K562 treated with DMSO at 1 percent for 24 hours (cell line): Measurements from ENCODE around the gene NPIPA2. TPM values are rescaled to one million over a fixed set of nuclear protein-coding genes. Genes with fewer than 3 reads are reported as not detected.

Experiments used
- total RNA-seq: library from RNA; unstranded; fragments of 300-600 nt; gene quantifications from 2 replicates; pipeline ENCODE4 v1.2.3, GENCODE V29; 2022; ENCODE audit warnings: low read depth; ENCODE audit not compliant: insufficient read depth

The NPIPA2 gene
- not detected in 2 replicates for total RNA-seq

DNA sequence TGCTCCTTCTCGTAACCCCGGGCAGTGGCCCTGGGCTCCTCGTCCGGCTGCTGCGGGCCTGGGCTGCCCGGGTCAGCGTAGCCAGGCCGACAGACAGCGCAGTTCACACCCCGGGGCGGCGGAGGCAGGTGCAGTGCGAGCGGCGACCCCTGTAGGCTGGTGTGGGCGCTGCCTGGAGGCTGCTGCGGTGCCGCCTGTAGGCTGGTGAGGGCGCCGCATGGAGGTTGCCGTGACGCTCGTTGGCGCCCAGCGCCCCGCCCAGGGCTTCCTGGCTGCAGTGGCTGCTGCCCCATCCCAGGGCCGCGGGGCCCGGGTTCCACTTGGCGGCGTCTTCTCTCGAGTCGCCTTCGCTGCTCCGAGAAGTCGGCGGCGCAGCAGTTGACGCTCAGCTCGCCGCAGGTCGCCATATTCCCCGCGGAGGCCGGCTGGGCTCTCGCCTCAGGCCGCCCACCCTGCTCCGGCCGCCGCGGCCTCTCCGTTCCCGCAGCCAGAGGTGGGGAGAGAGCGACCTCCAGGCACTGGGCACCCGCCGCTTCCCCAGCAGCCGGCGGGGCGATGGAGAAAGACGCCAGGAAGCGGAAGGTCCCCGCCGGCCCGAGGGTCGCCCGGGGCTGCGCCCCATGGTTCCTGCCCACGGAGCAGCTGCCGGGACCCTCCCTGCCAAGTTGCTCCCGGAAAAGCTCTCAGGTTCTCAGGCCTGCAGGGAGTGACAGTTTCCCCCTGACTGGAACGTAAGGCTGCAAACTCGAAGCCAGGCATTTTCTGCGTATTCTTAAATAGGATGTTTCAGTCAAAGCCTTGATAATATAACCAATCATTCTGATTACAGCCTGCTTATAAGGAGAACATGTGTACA, at the start of gene NPIPA2:
TSS of gene NPIPA2 (plus strand) at position 261 of the 856 bp plus-strand sequence. CDS start 5,533 bp downstream, outside the sequence.

DNA sequence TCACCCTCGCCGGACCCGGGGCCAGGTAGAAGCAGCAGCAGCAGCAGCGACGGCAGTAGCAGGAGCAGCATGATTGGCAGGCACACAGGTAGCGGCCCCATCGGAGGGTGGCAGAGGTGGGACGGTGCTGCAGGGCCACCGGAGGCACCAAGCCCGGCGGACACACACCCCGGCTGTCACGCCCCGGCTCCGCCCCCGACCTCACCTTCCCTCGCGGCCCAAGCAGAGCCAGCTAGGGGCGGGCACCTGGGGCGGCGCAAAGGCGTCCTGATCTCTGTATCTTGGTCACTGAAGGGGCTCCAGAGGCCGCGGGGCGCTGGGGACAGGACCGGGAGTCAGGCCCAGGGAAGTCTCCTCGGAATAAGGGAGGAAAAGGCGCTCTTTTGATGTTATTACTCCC, 48.2 kb upstream of the NPIPA2 start, which contains the start of gene PLA2G10:
TSS of gene PLA2G10 (minus strand) at position 180 of the 400 bp plus-strand sequence. CDS start at position 101, 79 bp downstream.

GRCh38 chr16:14703156-14704011, 38.9 kb upstream of the NPIPA2 start, which contains the start of gene NPIPA3:
Gene NPIPA3 (plus strand): TSS chr16:14703411. CDS start chr16:14708944, 5,533 bp downstream.

Other genes with a start within 250 kb of the NPIPA2 start
- 25.0 and 30.2 TPM in 2 replicates for gene PARN, start 112.3 kb upstream of the NPIPA2 start, total RNA-seq
- 33.5 and 33.6 TPM in 2 replicates for gene BFAR, start 109.6 kb upstream of the NPIPA2 start, total RNA-seq
- gene PLA2G10, start 48.2 kb upstream of the NPIPA2 start, total RNA-seq, result not detected in 2 replicates
- not detected in 2 replicates for gene NPIPA3, start 39.1 kb upstream of the NPIPA2 start, total RNA-seq
- 62.7 and 67.0 TPM in 2 replicates for gene NOMO1, start 91.2 kb downstream of the NPIPA2 start, total RNA-seq
- gene NPIPA1, start 194.9 kb downstream of the NPIPA2 start, total RNA-seq, result 36.8 and 38.1 TPM in 2 replicates
- 55.9 and 60.1 TPM in 2 replicates for gene PDXDC1, start 232.5 kb downstream of the NPIPA2 start, total RNA-seq